SK-N-SH (cell line): Measurements from ENCODE around the gene NECAB2. TPM values are rescaled to one million over a fixed set of nuclear protein-coding genes. Genes with fewer than 3 reads are reported as not detected.

ENCODE experiments used
- CTCF ChIA-PET: fragments of 300-600, 350-600 bp; formaldehyde crosslinking; extraction: SDS; loops from one replicate; lab custom pipeline; 2021; lab: Yijun Ruan, JAX
- POLR2A ChIA-PET: fragments of 350-600 bp; sonication (Branson Sonifier 250); formaldehyde crosslinking; extraction: SDS; loops from one replicate; lab custom pipeline; 2020; ENCODE audit warnings: antibody characterized with exemption, inconsistent platforms; lab: Yijun Ruan, JAX
- DNase-seq: peaks from one replicate; pipeline ENCODE4 v3.0.0; 2012
- H2AFZ ChIP-seq: fragments of 200-600 bp; sonication (generic); 2 replicates; pipeline ENCODE4 v1.8.1; 2016; ENCODE audit warnings: antibody characterized with exemption, mild to moderate bottlenecking, low read depth
- H3F3A ChIP-seq: fragments of 200-600 bp; sonication (generic); replicated peaks from 2 replicates; pipeline ENCODE3; 2016; ENCODE audit warnings: antibody characterized with exemption, mild to moderate bottlenecking; ENCODE audit not compliant: insufficient read depth
- H3K27ac ChIP-seq, 2 experiments: fragments of 200-500 bp in 1 of 2; fragments of 200-600 bp in 1 of 2; sonication (Bioruptor generic) in 1 of 2; sonication (generic), shearing (Covaris generic) in 1 of 2; 2 replicates each; pipeline versions ENCODE4 v1.5.1 to v1.6.1; 2014 to 2016; ENCODE audit warnings: low read depth in 2 of 2, inconsistent platforms in 1 of 2, low read length in 1 of 2, mild to moderate bottlenecking in 1 of 2, mixed read lengths in 1 of 2
- H3K27me3 ChIP-seq: fragments of 200-600 bp; sonication (generic), shearing (Covaris generic); 2 replicates; pipeline ENCODE4 v1.6.1; 2016; ENCODE audit warnings: mixed run types; ENCODE audit not compliant: insufficient read depth
- H3K36me3 ChIP-seq, 2 experiments: fragments of 200-500 bp in 1 of 2; fragments of 200-600 bp in 1 of 2; sonication (Bioruptor generic) in 1 of 2; sonication (generic) in 1 of 2; replicated peaks in 1 of 2; 2 replicates each; pipeline versions ENCODE3 to v1.5.1; 2014 to 2016; ENCODE audit warnings: low read length in 1 of 2, mild to moderate bottlenecking in 1 of 2; ENCODE audit not compliant: insufficient read depth in 2 of 2, control insufficient read depth in 1 of 2
- H3K4me1 ChIP-seq, 2 experiments: fragments of 200-500 bp in 1 of 2; fragments of 200-600 bp in 1 of 2; sonication (Bioruptor generic) in 1 of 2; sonication (generic), shearing (Covaris generic) in 1 of 2; 2 replicates each; pipeline versions ENCODE4 v1.5.1 to v1.6.1; 2014 to 2016; ENCODE audit warnings: low read depth in 1 of 2, low read length in 1 of 2, mixed run types in 1 of 2; ENCODE audit not compliant: insufficient read depth in 2 of 2, control insufficient read depth in 1 of 2
- H3K4me2 ChIP-seq: fragments of 200-600 bp; sonication (generic), shearing (Covaris generic); 2 replicates; pipeline ENCODE4 v1.6.1; 2017; ENCODE audit warnings: mixed run types
- H3K4me3 ChIP-seq, 2 experiments: fragments of 200-500 bp in 1 of 2; fragments of 200-600 bp in 1 of 2; sonication (Bioruptor generic) in 1 of 2; sonication (generic), shearing (Covaris generic) in 1 of 2; 2 replicates each; pipeline versions ENCODE4 v1.5.1 to v1.8.1; 2014 to 2016; ENCODE audit warnings: low read depth in 2 of 2, inconsistent platforms in 1 of 2, low read length in 1 of 2, mild to moderate bottlenecking in 1 of 2, mixed read lengths in 1 of 2, moderate library complexity in 1 of 2
- H3K79me2 ChIP-seq: fragments of 200-600 bp; sonication (generic); 2 replicates; pipeline ENCODE4 v1.8.1; 2017; ENCODE audit warnings: mild to moderate bottlenecking; ENCODE audit not compliant: insufficient read depth
- H3K9ac ChIP-seq: fragments of 200-600 bp; sonication (generic); 2 replicates; pipeline ENCODE4 v1.6.1; 2017; ENCODE audit warnings: mixed run types
- H3K9me2 ChIP-seq: fragments of 200-600 bp; sonication (generic); 2 replicates; pipeline ENCODE4 v1.6.1; 2017; ENCODE audit warnings: mixed run types
- H3K9me3 ChIP-seq: fragments of 200-600 bp; sonication (generic); 2 replicates; pipeline ENCODE4 v1.6.1; 2017; ENCODE audit warnings: mixed run types, mild to moderate bottlenecking, moderate library complexity
- H4K20me1 ChIP-seq: fragments of 200-600 bp; sonication (generic); 2 replicates; pipeline ENCODE4 v1.6.1; 2017; ENCODE audit warnings: mild to moderate bottlenecking, mixed run types; ENCODE audit not compliant: insufficient read depth
- CTCF ChIP-seq: fragments of 200-600 bp; sonication (generic); IDR thresholded peaks from 2 replicates; pipeline ENCODE4 v1.6.1; 2017; ENCODE audit warnings: antibody characterized with exemption, mild to moderate bottlenecking, moderate library complexity
- ELF1 ChIP-seq: IDR thresholded peaks from 2 replicates; pipeline ENCODE4 v1.4.0; 2012
- EP300 ChIP-seq, 2 experiments: IDR thresholded peaks; 2 replicates each; pipeline versions ENCODE4 v1.4.0 to v1.6.1; 2012; ENCODE audit warnings: borderline replicate concordance in 1 of 2, low read depth in 1 of 2, low read length in 1 of 2
- FOSL2 ChIP-seq: IDR thresholded peaks from 2 replicates; pipeline ENCODE4 v1.4.0; 2012; ENCODE audit warnings: low read depth, mild to moderate bottlenecking, moderate library complexity, borderline replicate concordance
- GABPA ChIP-seq: IDR thresholded peaks from 2 replicates; pipeline ENCODE4 v1.4.0; 2012; ENCODE audit warnings: low read depth, mild to moderate bottlenecking
- GATA2 ChIP-seq: sonication (generic); formaldehyde crosslinking; IDR thresholded peaks from 2 replicates; pipeline ENCODE4 v1.5.0; 2020; ENCODE audit warnings: mild to moderate bottlenecking, missing genetic modification reagents
- IRF3 ChIP-seq: fragments of 150-350 bp; IDR thresholded peaks from 2 replicates; pipeline ENCODE4 v1.6.1; 2016; ENCODE audit warnings: mild to moderate bottlenecking, low read depth, low read length
- MAX ChIP-seq: IDR thresholded peaks from 2 replicates; pipeline ENCODE4 v1.4.0; 2012; ENCODE audit warnings: low read depth
- MEF2A ChIP-seq: IDR thresholded peaks from 2 replicates; pipeline ENCODE4 v1.4.0; 2012; ENCODE audit warnings: low read depth, borderline replicate concordance
- NRF1 ChIP-seq: IDR thresholded peaks from 2 replicates; pipeline ENCODE4 v1.6.1; 2012; ENCODE audit warnings: low read depth, mild to moderate bottlenecking, low read length
- PBX3 ChIP-seq: IDR thresholded peaks from 2 replicates; pipeline ENCODE4; 2012
- REST ChIP-seq: IDR thresholded peaks from 2 replicates; pipeline ENCODE4 v1.6.1; 2012; ENCODE audit warnings: mild to moderate bottlenecking, low read depth, low read length, moderate library complexity
- RFX5 ChIP-seq: IDR thresholded peaks from 2 replicates; pipeline ENCODE4 v1.6.1; 2012; ENCODE audit warnings: mild to moderate bottlenecking, improper control_type of control experiment, low read length
- SMC3 ChIP-seq: IDR thresholded peaks from 2 replicates; pipeline ENCODE4 v1.6.1; 2012; ENCODE audit warnings: low read depth, low read length, improper control_type of control experiment
- TAF1 ChIP-seq: IDR thresholded peaks from 2 replicates; pipeline ENCODE4 v1.6.1; 2012; ENCODE audit warnings: low read depth, mild to moderate bottlenecking, low read length, moderate library complexity, borderline replicate concordance
- TCF12 ChIP-seq: IDR thresholded peaks from 2 replicates; pipeline ENCODE4 v1.4.0; 2012
- TEAD4 ChIP-seq: IDR thresholded peaks from 2 replicates; pipeline ENCODE4 v1.4.0; 2012; ENCODE audit warnings: mild to moderate bottlenecking, borderline replicate concordance; ENCODE audit not compliant: insufficient read depth
- USF1 ChIP-seq: IDR thresholded peaks from 2 replicates; pipeline ENCODE4 v1.4.0; 2012; ENCODE audit warnings: low read depth, borderline replicate concordance
- USF2 ChIP-seq: fragments of 150-350 bp; IDR thresholded peaks from 2 replicates; pipeline ENCODE4 v1.6.1; 2017; ENCODE audit warnings: antibody characterized with exemption, low read length, low read depth, borderline replicate concordance
- ZBTB33 ChIP-seq: IDR thresholded peaks from 2 replicates; pipeline ENCODE4 v1.4.0; 2012; ENCODE audit warnings: low read depth, borderline replicate concordance
- WGBS: methylation state at CpG from one replicate; pipeline ENCODE4 v1.1.6; 2017; ENCODE audit warnings: low lambda C conversion rate; 5-methylcytosine and 5-hydroxymethylcytosine counted together
- polyA plus RNA-seq, 3 experiments: library from polyadenylated mRNA; depleted of rRNA; stranded (reverse); fragments of >200 nt; gene quantifications; 2 replicates each; pipeline ENCODE4 v1.2.3, GENCODE V29; 2012

NECAB2 gene
- polyA plus RNA-seq, 1 of the 3 experiments (the other 2 are of a cell fraction) = 0.58 TPM

GRCh38 chr16:83935005-83935857 lies 32.8 kb upstream of the NECAB2 start:
- Histone ChIP-seq H3K9me3 (no peaks in the 10 kb centered on the region), H3K4me1 (peaks cover 0 to 5% of the 10 kb centered on the region in 2 experiments; a peak in 1 of 4 replicates), H3F3A (no peaks in the 10 kb centered on the region), H3K9me2 (no peaks in the 10 kb centered on the region), H3K9ac (no peak overlapping the region), H3K4me3 (no peak overlapping the region), H2AFZ (no peak overlapping the region), H4K20me1 (no peaks in the 10 kb centered on the region), H3K36me3 (no peaks in the 10 kb centered on the region), H3K27me3 (no peaks in the 10 kb centered on the region), H3K4me2 (no peak overlapping the region), H3K79me2 (no peaks in the 10 kb centered on the region), H3K27ac (no peak overlapping the region)
- WGBS = 91% methylated on average over 23 of the region's 30 CpGs
- ChIA-PET CTCF (interaction anchor here (0.9 to 4.5 kb wide), 4 partner anchors 9 to 22 kb away, joined by 3 to 33 read pairs (median 12); no protein-coding TSS in a partner anchor), POLR2A (no interaction called here)
- DNase-seq = no peak
- no peak for TF ChIP-seq USF2
- TF ChIP-seq MEF2A = no peak
- TF ChIP-seq PBX3 = no peak
- no peak for TF ChIP-seq TCF12
- no peak for TF ChIP-seq NRF1
- TF ChIP-seq GATA2 (CRISPR knock-in tag) = no peak
- no peak for TF ChIP-seq USF1
- no peak for TF ChIP-seq SMC3
- no peak for TF ChIP-seq IRF3
- TF ChIP-seq CTCF = no peak
- TF ChIP-seq REST = no peak
- TF ChIP-seq ZBTB33 = no peak
- no peak for TF ChIP-seq RFX5
- TF ChIP-seq TEAD4 = no peak
- no peak for TF ChIP-seq MAX
- no peak for TF ChIP-seq EP300 (IDR thresholded peaks at IDR 0.05; ENCODE audit: borderline replicate concordance in 1 of 2, low read depth in 1 of 2, low read length in 1 of 2)
- TF ChIP-seq FOSL2 = no peak
- TF ChIP-seq TAF1 = no peak
- TF ChIP-seq ELF1 = no peak
- TF ChIP-seq GABPA = no peak
